Ishikawa (cell line): ENCODE measurements around the gene DEGS2.

Experiments used
- CEBPB ChIP-seq: IDR thresholded peaks from 2 replicates; pipeline ENCODE4 v1.6.1; 2012
- CREB1 ChIP-seq: IDR thresholded peaks from 2 replicates; pipeline ENCODE4 v1.6.1; 2012; ENCODE audit warnings: low read depth
- EGR1 ChIP-seq: IDR thresholded peaks from 2 replicates; pipeline ENCODE4 v1.6.1; 2012
- EP300 ChIP-seq: IDR thresholded peaks from 2 replicates; pipeline ENCODE4 v1.6.1; 2012; ENCODE audit warnings: borderline replicate concordance
- FOXM1 ChIP-seq: IDR thresholded peaks from 2 replicates; pipeline ENCODE4 v1.6.1; 2012; ENCODE audit warnings: low read depth, borderline replicate concordance
- MAX ChIP-seq: IDR thresholded peaks from 2 replicates; pipeline ENCODE4 v1.6.1; 2012
- NFIC ChIP-seq: IDR thresholded peaks from 2 replicates; pipeline ENCODE4 v1.6.1; 2012
- RAD21 ChIP-seq: IDR thresholded peaks from 2 replicates; pipeline ENCODE4 v1.6.1; 2012; ENCODE audit warnings: low read depth
- REST ChIP-seq: IDR thresholded peaks from 2 replicates; pipeline ENCODE4 v1.6.1; 2012; ENCODE audit warnings: low read depth, mild to moderate bottlenecking
- TAF1 ChIP-seq: IDR thresholded peaks from 2 replicates; pipeline ENCODE4 v1.6.1; 2012; ENCODE audit warnings: low read depth, mild to moderate bottlenecking
- TCF12 ChIP-seq: IDR thresholded peaks from 2 replicates; pipeline ENCODE4 v1.6.1; 2012; ENCODE audit warnings: low read depth
- TEAD4 ChIP-seq: IDR thresholded peaks from 2 replicates; pipeline ENCODE4 v1.6.1; 2012
- USF1 ChIP-seq: IDR thresholded peaks from 2 replicates; pipeline ENCODE4 v1.6.1; 2012
- YY1 ChIP-seq: IDR thresholded peaks from 2 replicates; pipeline ENCODE4 v1.6.1; 2012; ENCODE audit warnings: low read depth
- ZBTB7A ChIP-seq: IDR thresholded peaks from 2 replicates; pipeline ENCODE4 v1.6.1; 2012; ENCODE audit warnings: low read depth

DEGS2 gene

GRCh38 chr14:100200311-100200710, 40.9 kb upstream of the DEGS2 start:
- TF ChIP-seq EGR1, result no peak
- no peak for TF ChIP-seq TEAD4
- no peak for TF ChIP-seq CEBPB
- no peak for TF ChIP-seq ZBTB7A
- TF ChIP-seq NFIC, result no peak
- no peak for TF ChIP-seq RAD21
- TF ChIP-seq REST, result no peak

- TF ChIP-seq ZBTB7A (no peak), MAX (no peak), NFIC (no peak), EGR1 (no peak), CEBPB (no peak), EP300 (no peak), TEAD4 (no peak)
These were observed 39.9 kb upstream of the DEGS2 start for GRCh38 chr14:100199240-100199860.

GRCh38 chr14:100193417-100194357, 34.2 kb upstream of the DEGS2 start:
- TF ChIP-seq NFIC (no peak), CREB1 (no peak), TEAD4 (no peak), EP300 (no peak), TCF12 (no peak), REST (no peak), EGR1 (no peak)

- TF ChIP-seq TEAD4 (no peak), EP300 (0 out of 2 replicates have a peak, but pooled peaks have one; percentile 52), USF1 (peak; percentile 96), NFIC (peak; percentile 51), TCF12 (peak; percentile 62), RAD21 (peak; percentile 80), CEBPB (no peak; the same call in 1 of the 2 replicates), REST (no peak), FOXM1 (no peak; the same call in 1 of the 2 replicates), YY1 (peak; percentile 58; the same call in 1 of the 2 replicates), ZBTB7A (no peak), EGR1 (no peak), MAX (peak; percentile 65), TAF1 (peak; percentile 54), CREB1 (no peak)
These were observed 33.4 kb upstream of the DEGS2 start for GRCh38 chr14:100192672-100193416.
